ENCODE data around the gene GGT1.
"Not testable (repeated sequence)": the region's sequence is repeated elsewhere in the genome, so short reads cannot be mapped to it uniquely, and the experiment has no call there.

Gene GGT1

GRCh38 chr22:24584166-24584790 is 18.7 kb upstream of the GGT1 start:
- no peak for DNase-seq

GRCh38 chr22:24584871-24585411 is 18.1 kb upstream of the GGT1 start:
- DNase-seq, result no peak

- no peak for DNase-seq
Measured at GRCh38 chr22:24585461-24585860, 17.5 kb upstream of the GGT1 start.

- DNase-seq, result no peak
Measured at GRCh38 chr22:24585927-24586546, 17.0 kb upstream of the GGT1 start.

GRCh38 chr22:24587251-24587650 is 15.7 kb upstream of the GGT1 start:
- DNase-seq, result no peak

- no peak for DNase-seq
Measured at GRCh38 chr22:24587948-24588347, 15.0 kb upstream of the GGT1 start.

- no peak for DNase-seq
Measured at GRCh38 chr22:24588381-24588756, 14.6 kb upstream of the GGT1 start.

- DNase-seq, result no peak
Measured at GRCh38 chr22:24588757-24589481, 14.1 kb upstream of the GGT1 start.

GRCh38 chr22:24589518-24590030 is 13.4 kb upstream of the GGT1 start:
- no peak for DNase-seq

- no peak for DNase-seq
Measured at GRCh38 chr22:24590596-24591173, 12.3 kb upstream of the GGT1 start.

- DNase-seq, result no peak
Measured at GRCh38 chr22:24591286-24591830, 11.6 kb upstream of the GGT1 start.

GRCh38 chr22:24592058-24592850 is 10.7 kb upstream of the GGT1 start:
- DNase-seq, result no peak

- peak; percentile 22 for DNase-seq
Measured at GRCh38 chr22:24592851-24593558, 10.0 kb upstream of the GGT1 start, which contains the start of gene LRRC75B. Gene LRRC75B (minus strand): TSS chr22:24593073. CDS start chr22:24593039, 34 bp downstream.

GRCh38 chr22:24593559-24593835 is 9.5 kb upstream of the GGT1 start:
- not testable (repeated sequence) for DNase-seq

GRCh38 chr22:24593836-24594568 is 9.0 kb upstream of the GGT1 start:
- no peak for DNase-seq

GRCh38 chr22:24594569-24595120 is 8.3 kb upstream of the GGT1 start:
- no peak for DNase-seq

- DNase-seq, result no peak
Measured at GRCh38 chr22:24595228-24595627, 7.8 kb upstream of the GGT1 start.

GRCh38 chr22:24595863-24596262 is 7.1 kb upstream of the GGT1 start:
- DNase-seq, result no peak

- DNase-seq, result not testable (repeated sequence)
Measured at GRCh38 chr22:24597076-24597475, 5.9 kb upstream of the GGT1 start.

GRCh38 chr22:24599514-24599913 is 3.5 kb upstream of the GGT1 start:
- DNase-seq, result no peak
